AG10803 (cell line): Measurements from ENCODE around the gene TMEM192.
"Not testable (repeated sequence)": the region's sequence is repeated elsewhere in the genome, so short reads cannot be mapped to it uniquely, and the experiment has no call there.

Experiments
- DNase-seq: peaks from one replicate; pipeline ENCODE4 v3.0.0; 2010; ENCODE audit warnings: low read depth
- H3K4me3 ChIP-seq: 2 replicates; pipeline ENCODE4 v1.5.1; 2011; ENCODE audit warnings: mild to moderate bottlenecking, low read length, control low read depth
- CTCF ChIP-seq: conservative IDR thresholded peaks from 2 replicates; pipeline ENCODE4 v1.5.1; 2011; ENCODE audit warnings: mild to moderate bottlenecking, low read length, control low read depth, inconsistent platforms

Gene TMEM192

GRCh38 chr4:165095291-165095690, 17.4 kb downstream of the TMEM192 start:
- TF ChIP-seq CTCF: no peak
- no peak for DNase-seq
- no peak overlapping the region for H3K4me3 ChIP-seq

GRCh38 chr4:165094873-165095272, 17.8 kb downstream of the TMEM192 start:
- no peak overlapping the region for H3K4me3 ChIP-seq
- no peak for TF ChIP-seq CTCF
- DNase-seq: no peak

- not testable (repeated sequence) for DNase-seq, H3K4me3 ChIP-seq
These were observed 20.5 kb downstream of the TMEM192 start for GRCh38 chr4:165092187-165092586.

- no peak for TF ChIP-seq CTCF
- H3K4me3 ChIP-seq: no peak overlapping the region
- no peak for DNase-seq
These were observed 24.3 kb downstream of the TMEM192 start for GRCh38 chr4:165088366-165088765.

GRCh38 chr4:165085946-165086345, 26.7 kb downstream of the TMEM192 start:
- no peak overlapping the region for H3K4me3 ChIP-seq
- no peak for TF ChIP-seq CTCF
- no peak for DNase-seq

- DNase-seq: not testable (repeated sequence)
These were observed 27.9 kb downstream of the TMEM192 start for GRCh38 chr4:165084787-165085186.

GRCh38 chr4:165079476-165079875, 33.2 kb downstream of the TMEM192 start:
- no peak for TF ChIP-seq CTCF
- no peak overlapping the region for H3K4me3 ChIP-seq
- no peak for DNase-seq

More at GRCh38 chr4:165084787-165085186, 27.9 kb downstream of the TMEM192 start:
- not testable (repeated sequence) for H3K4me3 ChIP-seq

- TF ChIP-seq CTCF: no peak
- H3K4me3 ChIP-seq: no peak overlapping the region
- DNase-seq: no peak
These were observed 35.6 kb downstream of the TMEM192 start for GRCh38 chr4:165077034-165077578.

- not testable (repeated sequence) for DNase-seq, H3K4me3 ChIP-seq
These were observed 39.3 kb downstream of the TMEM192 start for GRCh38 chr4:165073346-165073745.
